HL-60 (cell line): ENCODE results near the gene MYO1B.
"Not testable (repeated sequence)": the region's sequence is repeated elsewhere in the genome, so short reads cannot be mapped to it uniquely, and the experiment has no call there.

Experiments used
- DNase-seq, 2 experiments: peaks; one replicate each; pipeline ENCODE4 v3.0.0-alpha.2; 2010 to 2020; ENCODE audit warnings: low read depth in 1 of 2, low spot score in 1 of 2
- H3K27ac ChIP-seq: fragments of 250-450 bp; sonication (Bioruptor Pico); replicated peaks from 2 replicates; pipeline ENCODE4 v1.5.1; 2020; ENCODE audit warnings: mild to moderate bottlenecking, moderate library complexity
- H3K27me3 ChIP-seq: fragments of 250-450 bp; sonication (Bioruptor Pico); 2 replicates; pipeline ENCODE4 v1.5.1; 2021; ENCODE audit warnings: mild to moderate bottlenecking, moderate library complexity; ENCODE audit not compliant: insufficient read depth, poor library complexity, severe bottlenecking
- H3K4me3 ChIP-seq: replicated peaks from 2 replicates; pipeline ENCODE4 v1.5.1; 2011; ENCODE audit warnings: mild to moderate bottlenecking, control low read depth, low read length; ENCODE audit not compliant: insufficient read depth
- GABPA ChIP-seq: IDR thresholded peaks from 2 replicates; pipeline ENCODE4 v1.6.1; 2012; ENCODE audit warnings: low read depth
- POLR2AphosphoS5 ChIP-seq: IDR thresholded peaks from 2 replicates; pipeline ENCODE4 v1.6.1; 2012; ENCODE audit warnings: low read depth
- SPI1 ChIP-seq: IDR thresholded peaks from 2 replicates; pipeline ENCODE4 v1.6.1; 2012; ENCODE audit warnings: low read depth, mild to moderate bottlenecking, borderline replicate concordance
- TF ChIP-seq, protein P1 (sequence below): IDR thresholded peaks from one replicate; pipeline ENCODE4 v1.5.1; 2011; ENCODE audit warnings: low read length, control low read depth, inconsistent platforms; ENCODE audit not compliant: insufficient read depth
- TF ChIP-seq, protein P2 (sequence below): IDR thresholded peaks from 2 replicates; pipeline ENCODE4 v1.6.1; 2012; ENCODE audit warnings: low read depth; ENCODE audit not compliant: insufficient replicate concordance

MYO1B gene

GRCh38 chr2:191452065-191452464 is 206.9 kb downstream of the MYO1B start:
- TF ChIP-seq GABPA: no peak
- TF ChIP-seq, protein P1, sequence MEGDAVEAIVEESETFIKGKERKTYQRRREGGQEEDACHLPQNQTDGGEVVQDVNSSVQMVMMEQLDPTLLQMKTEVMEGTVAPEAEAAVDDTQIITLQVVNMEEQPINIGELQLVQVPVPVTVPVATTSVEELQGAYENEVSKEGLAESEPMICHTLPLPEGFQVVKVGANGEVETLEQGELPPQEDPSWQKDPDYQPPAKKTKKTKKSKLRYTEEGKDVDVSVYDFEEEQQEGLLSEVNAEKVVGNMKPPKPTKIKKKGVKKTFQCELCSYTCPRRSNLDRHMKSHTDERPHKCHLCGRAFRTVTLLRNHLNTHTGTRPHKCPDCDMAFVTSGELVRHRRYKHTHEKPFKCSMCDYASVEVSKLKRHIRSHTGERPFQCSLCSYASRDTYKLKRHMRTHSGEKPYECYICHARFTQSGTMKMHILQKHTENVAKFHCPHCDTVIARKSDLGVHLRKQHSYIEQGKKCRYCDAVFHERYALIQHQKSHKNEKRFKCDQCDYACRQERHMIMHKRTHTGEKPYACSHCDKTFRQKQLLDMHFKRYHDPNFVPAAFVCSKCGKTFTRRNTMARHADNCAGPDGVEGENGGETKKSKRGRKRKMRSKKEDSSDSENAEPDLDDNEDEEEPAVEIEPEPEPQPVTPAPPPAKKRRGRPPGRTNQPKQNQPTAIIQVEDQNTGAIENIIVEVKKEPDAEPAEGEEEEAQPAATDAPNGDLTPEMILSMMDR: no peak
- no peak for TF ChIP-seq SPI1
- TF ChIP-seq, protein P2, sequence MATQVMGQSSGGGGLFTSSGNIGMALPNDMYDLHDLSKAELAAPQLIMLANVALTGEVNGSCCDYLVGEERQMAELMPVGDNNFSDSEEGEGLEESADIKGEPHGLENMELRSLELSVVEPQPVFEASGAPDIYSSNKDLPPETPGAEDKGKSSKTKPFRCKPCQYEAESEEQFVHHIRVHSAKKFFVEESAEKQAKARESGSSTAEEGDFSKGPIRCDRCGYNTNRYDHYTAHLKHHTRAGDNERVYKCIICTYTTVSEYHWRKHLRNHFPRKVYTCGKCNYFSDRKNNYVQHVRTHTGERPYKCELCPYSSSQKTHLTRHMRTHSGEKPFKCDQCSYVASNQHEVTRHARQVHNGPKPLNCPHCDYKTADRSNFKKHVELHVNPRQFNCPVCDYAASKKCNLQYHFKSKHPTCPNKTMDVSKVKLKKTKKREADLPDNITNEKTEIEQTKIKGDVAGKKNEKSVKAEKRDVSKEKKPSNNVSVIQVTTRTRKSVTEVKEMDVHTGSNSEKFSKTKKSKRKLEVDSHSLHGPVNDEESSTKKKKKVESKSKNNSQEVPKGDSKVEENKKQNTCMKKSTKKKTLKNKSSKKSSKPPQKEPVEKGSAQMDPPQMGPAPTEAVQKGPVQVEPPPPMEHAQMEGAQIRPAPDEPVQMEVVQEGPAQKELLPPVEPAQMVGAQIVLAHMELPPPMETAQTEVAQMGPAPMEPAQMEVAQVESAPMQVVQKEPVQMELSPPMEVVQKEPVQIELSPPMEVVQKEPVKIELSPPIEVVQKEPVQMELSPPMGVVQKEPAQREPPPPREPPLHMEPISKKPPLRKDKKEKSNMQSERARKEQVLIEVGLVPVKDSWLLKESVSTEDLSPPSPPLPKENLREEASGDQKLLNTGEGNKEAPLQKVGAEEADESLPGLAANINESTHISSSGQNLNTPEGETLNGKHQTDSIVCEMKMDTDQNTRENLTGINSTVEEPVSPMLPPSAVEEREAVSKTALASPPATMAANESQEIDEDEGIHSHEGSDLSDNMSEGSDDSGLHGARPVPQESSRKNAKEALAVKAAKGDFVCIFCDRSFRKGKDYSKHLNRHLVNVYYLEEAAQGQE: no peak
- TF ChIP-seq POLR2AphosphoS5: no peak
- Histone ChIP-seq H3K27ac (no peak overlapping the region), H3K27me3 (no peaks in the 10 kb centered on the region), H3K4me3 (no peak overlapping the region)
- no peak for DNase-seq

DNA sequence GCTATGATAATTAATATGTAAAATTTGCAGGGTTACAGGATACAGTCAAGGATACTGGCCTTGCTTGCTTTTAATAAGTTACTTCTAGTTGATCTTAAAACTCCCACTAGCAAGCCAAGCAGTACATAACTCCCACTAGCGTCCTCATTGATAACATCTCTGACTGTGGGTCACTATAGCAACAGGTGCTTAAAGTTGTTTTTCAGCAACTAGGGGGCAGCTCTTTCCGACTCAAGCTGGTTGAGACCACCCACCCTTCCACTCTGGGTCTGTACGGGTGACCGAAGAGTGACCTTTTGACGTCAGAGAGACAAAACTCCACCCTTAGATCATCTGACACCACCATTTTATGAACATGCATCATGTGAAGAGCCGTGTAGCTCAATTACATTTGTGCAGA is 208.6 kb downstream of the MYO1B start:
- Histone ChIP-seq H3K4me3 (no peak overlapping the region), H3K27me3 (no peaks in the 10 kb centered on the region), H3K27ac (no peak overlapping the region)
- TF ChIP-seq, protein P2: no peak
- TF ChIP-seq, protein P1: no peak
- TF ChIP-seq POLR2AphosphoS5: no peak
- TF ChIP-seq GABPA: no peak
- TF ChIP-seq SPI1: no peak
- DNase-seq: no peak

GRCh38 chr2:191456506-191456905 is 211.3 kb downstream of the MYO1B start:
- H3K4me3 ChIP-seq, H3K27ac ChIP-seq: not testable (repeated sequence)

GRCh38 chr2:191459158-191459557 is 214.0 kb downstream of the MYO1B start:
- no peak overlapping the region for H3K27ac ChIP-seq

More at GRCh38 chr2:191456506-191456905, 211.3 kb downstream of the MYO1B start:
- H3K27me3 ChIP-seq, DNase-seq: not testable (repeated sequence)

More at GRCh38 chr2:191459158-191459557, 214.0 kb downstream of the MYO1B start:
- TF ChIP-seq GABPA (no peak), POLR2AphosphoS5 (no peak), SPI1 (no peak)
- TF ChIP-seq, protein P1: no peak
- TF ChIP-seq, protein P2: no peak
- H3K4me3 ChIP-seq: no peak overlapping the region
- no peak for DNase-seq
- H3K27me3 ChIP-seq: no peaks in the 10 kb centered on the region
